HCT116 (cell line): ENCODE measurements around the gene MBTPS1.
A peak's percentile ranks its signal among the peaks of the same experiment; 100 is the strongest.

Experiments used
- CEBPB ChIP-seq: IDR thresholded peaks from 2 replicates; pipeline ENCODE4 v1.6.1; 2012; ENCODE audit warnings: low read depth
- POLR2A ChIP-seq: IDR thresholded peaks from 2 replicates; pipeline ENCODE4 v1.7.0; 2011; ENCODE audit warnings: borderline replicate concordance; ENCODE audit not compliant: insufficient read depth, insufficient read length; ENCODE audit errors: extremely low read depth
- POLR2AphosphoS5 ChIP-seq: IDR thresholded peaks from 2 replicates; pipeline ENCODE4 v1.6.1; 2011; ENCODE audit warnings: mild to moderate bottlenecking, low read depth, low read length, moderate library complexity
- RAD21 ChIP-seq: IDR thresholded peaks from 2 replicates; pipeline ENCODE4 v1.6.1; 2012; ENCODE audit warnings: low read depth, mild to moderate bottlenecking
- TF ChIP-seq, protein P1 (sequence below), 3 experiments: fragments of 200-600 bp in 1 of 3; sonication (generic) in 1 of 3; IDR thresholded peaks in 2 of 3; conservative IDR thresholded peaks in 1 of 3; 2 replicates each; pipeline ENCODE4 v1.5.1; 2012 to 2017; ENCODE audit warnings: low read depth in 2 of 3, low read length in 2 of 3, antibody characterized with exemption in 1 of 3, borderline replicate concordance in 1 of 3, control low read depth in 1 of 3, mild to moderate bottlenecking in 1 of 3, mixed read lengths in 1 of 3, mixed run types in 1 of 3, moderate library complexity in 1 of 3; ENCODE audit not compliant: insufficient read depth in 1 of 3

DNA sequence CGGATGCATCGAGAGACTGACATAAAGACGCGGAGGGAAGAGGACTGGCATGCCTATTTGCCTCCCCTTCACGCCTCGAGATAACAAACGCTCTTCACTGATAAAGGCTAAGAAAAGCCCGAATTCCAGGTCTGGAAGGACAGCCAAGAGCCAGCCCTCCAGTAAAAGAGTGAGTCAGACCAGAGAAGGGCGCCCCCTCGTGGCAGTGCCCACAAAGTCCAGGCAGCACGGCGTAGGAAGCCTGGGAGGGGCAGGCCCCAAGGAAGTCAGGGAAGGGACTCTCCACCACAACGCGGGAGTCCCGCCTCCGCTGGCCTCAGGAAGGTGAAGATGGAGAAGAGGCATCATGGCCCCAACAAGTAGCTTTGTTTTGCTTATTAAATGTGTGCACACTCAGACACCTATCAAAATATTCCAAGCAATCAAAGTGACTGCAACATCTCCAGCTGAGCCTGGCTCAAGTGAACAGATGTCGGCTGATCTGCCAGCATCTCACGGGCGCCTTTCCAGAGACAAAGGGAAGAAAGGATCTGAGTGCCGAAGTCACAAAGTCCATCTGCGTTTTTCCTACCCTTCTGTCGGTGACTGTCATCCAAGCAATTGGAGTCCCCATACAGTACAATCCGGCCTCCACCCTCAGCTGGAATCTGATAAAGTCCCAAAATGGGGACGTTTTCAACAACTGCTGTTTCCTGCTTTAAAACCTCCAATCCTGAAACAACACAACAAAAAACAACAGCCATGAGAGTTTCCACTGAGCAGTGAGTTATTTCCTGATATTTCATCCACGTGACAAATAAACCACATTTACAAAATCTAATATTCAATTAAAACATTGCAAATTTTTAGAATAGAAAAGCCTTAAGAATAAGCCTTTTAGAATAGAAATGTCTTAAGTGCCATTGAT lies 53.8 kb downstream of the MBTPS1 start:
- no peak for TF ChIP-seq POLR2A
- TF ChIP-seq POLR2AphosphoS5 = no peak
- TF ChIP-seq, protein P1, sequence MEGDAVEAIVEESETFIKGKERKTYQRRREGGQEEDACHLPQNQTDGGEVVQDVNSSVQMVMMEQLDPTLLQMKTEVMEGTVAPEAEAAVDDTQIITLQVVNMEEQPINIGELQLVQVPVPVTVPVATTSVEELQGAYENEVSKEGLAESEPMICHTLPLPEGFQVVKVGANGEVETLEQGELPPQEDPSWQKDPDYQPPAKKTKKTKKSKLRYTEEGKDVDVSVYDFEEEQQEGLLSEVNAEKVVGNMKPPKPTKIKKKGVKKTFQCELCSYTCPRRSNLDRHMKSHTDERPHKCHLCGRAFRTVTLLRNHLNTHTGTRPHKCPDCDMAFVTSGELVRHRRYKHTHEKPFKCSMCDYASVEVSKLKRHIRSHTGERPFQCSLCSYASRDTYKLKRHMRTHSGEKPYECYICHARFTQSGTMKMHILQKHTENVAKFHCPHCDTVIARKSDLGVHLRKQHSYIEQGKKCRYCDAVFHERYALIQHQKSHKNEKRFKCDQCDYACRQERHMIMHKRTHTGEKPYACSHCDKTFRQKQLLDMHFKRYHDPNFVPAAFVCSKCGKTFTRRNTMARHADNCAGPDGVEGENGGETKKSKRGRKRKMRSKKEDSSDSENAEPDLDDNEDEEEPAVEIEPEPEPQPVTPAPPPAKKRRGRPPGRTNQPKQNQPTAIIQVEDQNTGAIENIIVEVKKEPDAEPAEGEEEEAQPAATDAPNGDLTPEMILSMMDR (IDR thresholded peaks at IDR 0.05 in 2 of 3, conservative IDR thresholded peaks at IDR 0.05 in 1 of 3; ENCODE audit: borderline replicate concordance in 1 of 3, insufficient read depth in 1 of 3, low read depth in 2 of 3, low read length in 2 of 3) = peak; percentile 92 to 100 (median 98)
- TF ChIP-seq RAD21 = peak; percentile 78
- no peak for TF ChIP-seq CEBPB
